Prostate gland (tissue), 2 donors: ENCODE data around the gene SOX5. TPM values are rescaled to one million over a fixed set of nuclear protein-coding genes. Genes with fewer than 3 reads are reported as not detected.

Source experiments
- DNase-seq: peaks from one replicate; pipeline ENCODE4 v3.0.0-alpha.2; 2019; ENCODE audit warnings: low spot score
- H3K27ac ChIP-seq, 2 donors: fragments of 200-600 bp; sonication (generic); 2 replicates each; pipeline ENCODE4 v1.5.1; 2017 to 2019
- H3K27me3 ChIP-seq: fragments of 200-600 bp; sonication (generic); replicated peaks from 2 replicates; pipeline ENCODE4 v1.5.1; 2019; ENCODE audit not compliant: insufficient read depth
- H3K36me3 ChIP-seq, 2 donors: fragments of 200-600 bp; sonication (generic); 1 replicate in 1 of 2; 2 replicates in 1 of 2; pipeline versions ENCODE4 v1.5.1 to v1.8.1; 2017 to 2019
- H3K4me1 ChIP-seq: fragments of 200-600 bp; sonication (generic); replicated peaks from 2 replicates; pipeline ENCODE4 v1.5.1; 2019
- H3K4me3 ChIP-seq, 2 donors: fragments of 200-600 bp; sonication (generic); 2 replicates each; pipeline ENCODE4 v1.5.1; 2017 to 2019
- H3K9me3 ChIP-seq: fragments of 200-600 bp; sonication (generic); 2 replicates; pipeline ENCODE4 v1.5.1; 2017
- CTCF ChIP-seq, 4 experiments: fragments of 200-600 bp in 2 of 4; fragments of 450-650 bp in 2 of 4; sonication (generic) in 2 of 4; IDR thresholded peaks; 1 replicate in 3 of 4; 2 replicates in 1 of 4; pipeline ENCODE4 v1.5.1; 2016 to 2019; ENCODE audit warnings: antibody characterized with exemption in 4 of 4, mild to moderate bottlenecking in 2 of 4, moderate library complexity in 2 of 4
- POLR2A ChIP-seq: fragments of 450-650 bp; IDR thresholded peaks from one replicate; pipeline ENCODE4 v1.6.1; 2016; ENCODE audit warnings: antibody characterized with exemption, mild to moderate bottlenecking
- POLR2AphosphoS5 ChIP-seq: sonication (generic); formaldehyde crosslinking; IDR thresholded peaks from one replicate; pipeline ENCODE4 v1.6.1; 2017; ENCODE audit warnings: antibody characterized with exemption
- WGBS: methylation state at CpG from one replicate; pipeline ENCODE4 v1.1.5; 2018; 5-methylcytosine and 5-hydroxymethylcytosine counted together
- intact Hi-C: fragments of 100-400 bp; cut with DNase I; formaldehyde crosslinking; loops from one replicate; pipeline ENCODE4 v1.14.2; 2022
- total RNA-seq, 2 donors: library from RNA; depleted of rRNA; stranded (reverse); fragments of >200 nt; gene quantifications; one replicate each; pipeline ENCODE4 v1.1.0, GENCODE V29; 2016

Gene SOX5
- total RNA-seq, 2 donors from 2014 or later = 3.7 to 7.8 TPM

GRCh38 chr12:23954332-23954731, 4.9 kb upstream of the SOX5 start:
- intact Hi-C loops = no loop called here
- no peaks in the 10 kb centered on the region for H3K27me3 ChIP-seq
- no peak for TF ChIP-seq CTCF (IDR thresholded peaks at IDR 0.05)
- no peak for TF ChIP-seq POLR2AphosphoS5
- TF ChIP-seq POLR2A = no peak
- DNase-seq = no peak
- H3K27ac ChIP-seq = no peak overlapping the region
- H3K4me1 ChIP-seq = no peaks in the 10 kb centered on the region
- H3K4me3 ChIP-seq = no peak overlapping the region
- H3K36me3 ChIP-seq = no peaks in the 10 kb centered on the region
- H3K9me3 ChIP-seq = no peaks in the 10 kb centered on the region

GRCh38 chr12:23952071-23952470, 2.6 kb upstream of the SOX5 start:
- Histone ChIP-seq H3K36me3 (no peaks in the 10 kb centered on the region), H3K4me3 (no peak overlapping the region), H3K27ac (no peak overlapping the region), H3K9me3 (no peaks in the 10 kb centered on the region), H3K4me1 (no peaks in the 10 kb centered on the region), H3K27me3 (no peaks in the 10 kb centered on the region)
- 89% methylated on average over 3 of the region's 3 CpGs for WGBS
- intact Hi-C loops = no loop called here
- no peak for DNase-seq
- no peak for TF ChIP-seq POLR2A
- no peak for TF ChIP-seq CTCF (IDR thresholded peaks at IDR 0.05)
- no peak for TF ChIP-seq POLR2AphosphoS5

DNA sequence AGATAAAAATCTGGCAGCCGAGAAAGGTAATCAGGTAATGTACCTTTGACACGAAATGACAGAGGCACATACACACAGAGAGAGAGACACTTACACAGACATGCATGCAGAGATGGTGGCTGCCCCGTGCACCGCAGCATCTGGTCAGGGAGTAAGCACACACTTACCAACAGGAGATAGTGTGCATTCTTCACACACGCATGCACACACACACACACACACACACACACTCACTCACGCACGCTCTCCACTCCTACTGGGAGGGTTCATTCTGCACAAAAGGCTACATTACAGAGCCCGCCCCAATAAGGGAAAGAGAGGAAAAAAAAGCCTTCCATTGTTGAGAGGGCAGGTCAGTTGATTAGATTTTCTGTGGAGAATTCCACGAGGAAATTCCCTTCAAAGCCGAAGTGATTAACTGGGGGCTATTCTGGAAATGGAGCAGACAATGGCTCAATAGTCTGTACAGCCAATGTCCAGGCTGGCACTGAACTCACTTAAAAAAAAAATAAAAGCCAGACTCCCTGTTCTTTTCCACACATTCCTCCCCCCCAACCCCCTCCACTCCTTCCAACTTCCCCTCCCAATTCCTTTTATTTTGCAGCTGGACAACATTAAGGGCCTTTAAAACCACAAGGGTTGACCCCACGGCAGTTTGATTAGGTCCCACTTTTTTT, 1.4 kb upstream of the SOX5 start:
- 23% methylated on average over 11 of the region's 11 CpGs for WGBS
- Histone ChIP-seq H3K9me3 (no peaks in the 10 kb centered on the region), H3K27ac (no peak overlapping the region), H3K36me3 (no peaks in the 10 kb centered on the region), H3K4me1 (no peaks in the 10 kb centered on the region), H3K4me3 (peak overlapping the region; percentile 12 to 15), H3K27me3 (no peaks in the 10 kb centered on the region)
- intact Hi-C loops = no loop called here
- TF ChIP-seq POLR2A (no peak), POLR2AphosphoS5 (no peak), CTCF (IDR thresholded peaks at IDR 0.05) (no peak)
- no peak for DNase-seq

DNA sequence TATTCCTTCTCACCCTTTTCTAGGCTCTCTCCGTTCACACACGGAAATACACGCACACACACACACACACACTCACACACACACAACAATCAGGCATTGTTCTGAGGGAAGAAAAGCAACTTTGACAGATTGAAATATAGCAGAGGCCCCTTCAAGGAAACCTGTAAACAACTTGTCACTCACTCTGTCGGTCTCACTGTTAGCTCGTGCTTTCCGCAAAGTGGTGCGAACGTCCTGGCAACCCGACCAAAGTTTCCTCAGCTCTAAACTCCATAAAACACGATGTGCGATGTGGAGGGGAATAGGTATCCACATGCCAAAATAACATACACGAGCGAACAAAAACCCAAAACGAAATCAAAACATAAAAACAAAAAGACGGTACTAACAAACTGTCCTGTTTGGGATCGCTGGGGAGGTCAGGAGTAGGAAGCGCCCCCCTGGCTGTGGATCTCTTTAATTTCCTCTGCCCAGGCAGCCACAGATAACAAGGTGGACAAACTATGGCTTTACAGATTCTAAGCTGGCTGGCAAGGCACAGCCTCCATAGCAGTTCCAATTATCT, 822 bp upstream of the SOX5 start:
- no peaks in the 10 kb centered on the region for H3K4me1 ChIP-seq
- TF ChIP-seq POLR2A = no peak
- TF ChIP-seq CTCF (IDR thresholded peaks at IDR 0.05) = no peak
- TF ChIP-seq POLR2AphosphoS5 = no peak
- no peak for DNase-seq
- intact Hi-C loops = no loop called here
- H3K4me3 ChIP-seq = peak overlapping the region; percentile 12 to 15
- H3K27ac ChIP-seq = no peak overlapping the region
- H3K27me3 ChIP-seq = no peaks in the 10 kb centered on the region
- no peaks in the 10 kb centered on the region for H3K36me3 ChIP-seq
- WGBS = 2% methylated on average over 17 of the region's 17 CpGs
- H3K9me3 ChIP-seq = no peaks in the 10 kb centered on the region

- DNase-seq = no peak
- H3K4me3 ChIP-seq = no peak overlapping the region
- no peaks in the 10 kb centered on the region for H3K9me3 ChIP-seq
- intact Hi-C loops = no loop called here
- no peak overlapping the region for H3K27ac ChIP-seq
- H3K4me1 ChIP-seq = no peaks in the 10 kb centered on the region
- TF ChIP-seq POLR2A (no peak), POLR2AphosphoS5 (no peak), CTCF (IDR thresholded peaks at IDR 0.05) (no peak)
- H3K27me3 ChIP-seq = no peaks in the 10 kb centered on the region
- 90% methylated on average over 4 of the region's 4 CpGs for WGBS
- H3K36me3 ChIP-seq = no peaks in the 10 kb centered on the region
These were observed 1.2 kb downstream of the SOX5 start for GRCh38 chr12:23948291-23948690.
